NB4 (cell line): ENCODE measurements around the gene SLC22A13.

ENCODE experiments used
- DNase-seq: peaks from one replicate; pipeline ENCODE4 v3.0.0; 2010; ENCODE audit warnings: low read depth
- H3K4me3 ChIP-seq: one replicate; pipeline ENCODE4 v1.5.1; 2011; ENCODE audit warnings: mild to moderate bottlenecking, low read depth, low read length, moderate library complexity
- MYC ChIP-seq: IDR thresholded peaks from 2 replicates; pipeline ENCODE4 v1.6.1; 2011; ENCODE audit warnings: low read depth, low read length
- POLR2A ChIP-seq: IDR thresholded peaks from 2 replicates; pipeline ENCODE4 v1.6.1; 2011; ENCODE audit warnings: mild to moderate bottlenecking; ENCODE audit not compliant: insufficient read length; ENCODE audit errors: extremely low read depth
- TF ChIP-seq, protein P1 (sequence below): IDR thresholded peaks from one replicate; pipeline ENCODE4 v1.5.1; 2012; ENCODE audit warnings: low read depth, low read length
- TF ChIP-seq, protein P2 (sequence below): IDR thresholded peaks from 2 replicates; pipeline ENCODE4 v1.6.1; 2011; ENCODE audit warnings: low read depth, low read length

The SLC22A13 gene

DNA sequence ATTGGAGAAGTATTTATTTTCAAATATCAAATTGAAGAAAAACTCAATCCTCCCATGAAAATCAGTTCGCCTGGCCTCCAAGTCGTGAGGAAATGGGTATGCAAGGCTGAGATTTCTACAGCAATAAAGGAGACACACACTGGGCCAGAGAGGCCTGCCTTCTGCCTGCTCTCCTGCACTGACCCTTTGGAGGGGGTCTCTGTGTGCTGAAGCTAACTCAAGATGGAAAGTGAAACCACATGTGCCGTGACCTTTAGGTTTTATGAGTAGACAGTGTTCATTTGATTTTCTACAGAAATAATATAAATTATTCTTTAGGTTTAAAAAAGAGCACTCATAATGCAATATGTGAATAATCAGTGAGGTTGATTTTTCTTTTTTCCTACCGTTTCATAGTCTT is 11.9 kb upstream of the SLC22A13 start:
- no peak overlapping the region for H3K4me3 ChIP-seq
- no peak for TF ChIP-seq MYC
- TF ChIP-seq, protein P1, sequence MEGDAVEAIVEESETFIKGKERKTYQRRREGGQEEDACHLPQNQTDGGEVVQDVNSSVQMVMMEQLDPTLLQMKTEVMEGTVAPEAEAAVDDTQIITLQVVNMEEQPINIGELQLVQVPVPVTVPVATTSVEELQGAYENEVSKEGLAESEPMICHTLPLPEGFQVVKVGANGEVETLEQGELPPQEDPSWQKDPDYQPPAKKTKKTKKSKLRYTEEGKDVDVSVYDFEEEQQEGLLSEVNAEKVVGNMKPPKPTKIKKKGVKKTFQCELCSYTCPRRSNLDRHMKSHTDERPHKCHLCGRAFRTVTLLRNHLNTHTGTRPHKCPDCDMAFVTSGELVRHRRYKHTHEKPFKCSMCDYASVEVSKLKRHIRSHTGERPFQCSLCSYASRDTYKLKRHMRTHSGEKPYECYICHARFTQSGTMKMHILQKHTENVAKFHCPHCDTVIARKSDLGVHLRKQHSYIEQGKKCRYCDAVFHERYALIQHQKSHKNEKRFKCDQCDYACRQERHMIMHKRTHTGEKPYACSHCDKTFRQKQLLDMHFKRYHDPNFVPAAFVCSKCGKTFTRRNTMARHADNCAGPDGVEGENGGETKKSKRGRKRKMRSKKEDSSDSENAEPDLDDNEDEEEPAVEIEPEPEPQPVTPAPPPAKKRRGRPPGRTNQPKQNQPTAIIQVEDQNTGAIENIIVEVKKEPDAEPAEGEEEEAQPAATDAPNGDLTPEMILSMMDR, result no peak
- no peak for TF ChIP-seq POLR2A
- TF ChIP-seq, protein P2, sequence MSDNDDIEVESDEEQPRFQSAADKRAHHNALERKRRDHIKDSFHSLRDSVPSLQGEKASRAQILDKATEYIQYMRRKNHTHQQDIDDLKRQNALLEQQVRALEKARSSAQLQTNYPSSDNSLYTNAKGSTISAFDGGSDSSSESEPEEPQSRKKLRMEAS, result no peak
- DNase-seq, result no peak

DNA sequence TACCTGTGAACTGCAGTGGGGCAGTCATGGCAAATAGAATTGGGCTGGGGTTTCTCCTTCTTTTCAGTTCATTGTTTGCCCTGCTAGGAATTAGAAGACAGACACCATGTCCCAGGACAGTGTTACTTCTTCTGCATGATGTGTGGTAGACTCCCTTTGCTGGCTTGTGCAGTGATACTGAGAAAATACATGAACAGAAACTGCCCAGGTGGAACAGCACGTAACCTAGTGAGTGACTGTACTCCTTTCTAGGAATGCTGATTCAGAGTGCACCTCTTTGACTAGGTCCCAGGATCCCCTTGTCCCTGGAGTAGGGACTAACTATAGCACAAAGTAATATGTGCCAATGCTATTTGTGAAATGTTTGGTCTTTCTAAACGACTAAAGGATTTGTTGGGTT is 10.7 kb upstream of the SLC22A13 start:
- H3K4me3 ChIP-seq, result no peak overlapping the region
- TF ChIP-seq, protein P1, result no peak
- no peak for TF ChIP-seq POLR2A
- TF ChIP-seq MYC, result no peak
- TF ChIP-seq, protein P2, result no peak
- no peak for DNase-seq

DNA sequence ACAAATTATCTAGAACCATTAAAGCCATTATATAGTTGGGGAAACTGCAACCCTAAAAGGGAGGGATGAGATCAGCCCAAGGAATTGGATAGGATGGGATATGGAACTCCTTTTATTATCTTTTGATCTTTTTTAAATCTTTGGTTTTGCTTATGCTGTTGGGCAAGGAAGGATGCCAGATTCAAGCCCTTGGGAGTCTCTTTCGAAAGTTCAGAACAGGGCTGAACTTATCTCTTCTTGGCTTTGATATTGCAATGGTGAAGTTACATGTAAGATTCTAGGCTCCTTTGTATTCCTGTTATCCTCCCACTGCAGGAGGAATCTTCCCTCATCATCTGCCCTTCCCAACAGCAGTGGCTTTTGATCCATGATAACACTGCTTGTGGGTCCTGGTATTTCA is 10.0 kb upstream of the SLC22A13 start:
- no peak for DNase-seq
- TF ChIP-seq, protein P1, result no peak
- TF ChIP-seq, protein P2, result no peak
- TF ChIP-seq POLR2A (no peak), MYC (no peak)
- no peak overlapping the region for H3K4me3 ChIP-seq

DNA sequence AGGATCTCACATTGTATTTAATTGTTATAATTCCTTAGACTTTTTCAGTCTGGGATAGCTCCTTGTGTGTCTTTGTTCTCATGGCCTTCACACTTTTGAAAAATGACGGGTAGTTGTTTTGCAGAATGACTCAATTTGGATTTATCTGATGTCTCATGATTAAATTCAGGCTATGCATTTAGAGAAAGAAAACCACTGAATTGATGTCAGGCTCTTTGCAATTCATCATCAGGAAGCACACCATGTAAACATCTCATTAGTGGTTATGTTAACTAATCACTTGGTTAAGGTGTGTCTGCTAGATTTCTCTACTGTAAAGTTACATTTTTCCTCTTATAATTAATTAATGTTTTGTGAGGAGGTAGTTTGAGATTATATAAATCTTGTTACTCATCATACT is 8.0 kb upstream of the SLC22A13 start:
- H3K4me3 ChIP-seq, result no peak overlapping the region
- no peak for DNase-seq
- TF ChIP-seq POLR2A, result no peak
- TF ChIP-seq, protein P2, result no peak
- TF ChIP-seq MYC, result no peak
- TF ChIP-seq, protein P1, result no peak

DNA sequence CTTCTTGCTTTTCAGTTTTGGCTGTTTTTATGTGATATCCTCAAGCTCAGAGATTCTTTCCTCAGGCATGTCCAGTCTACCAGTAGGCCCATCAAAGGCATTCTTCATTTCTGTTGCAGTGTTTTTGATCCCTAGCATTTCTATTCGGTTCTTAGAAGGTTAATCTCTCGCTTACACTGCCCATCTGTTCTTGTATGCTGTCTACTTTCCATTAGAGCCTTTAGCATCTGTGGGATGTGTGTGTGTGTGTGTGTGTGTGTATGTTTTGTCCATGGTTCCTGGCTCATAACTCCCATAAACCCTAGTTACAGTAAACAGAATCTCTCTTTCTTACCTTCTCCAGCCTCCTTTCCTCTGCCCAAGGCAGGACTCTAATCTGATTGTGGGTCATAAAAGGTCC is 5.1 kb upstream of the SLC22A13 start:
- DNase-seq, result no peak
- TF ChIP-seq, protein P2, result no peak
- no peak for TF ChIP-seq MYC
- no peak overlapping the region for H3K4me3 ChIP-seq

DNA sequence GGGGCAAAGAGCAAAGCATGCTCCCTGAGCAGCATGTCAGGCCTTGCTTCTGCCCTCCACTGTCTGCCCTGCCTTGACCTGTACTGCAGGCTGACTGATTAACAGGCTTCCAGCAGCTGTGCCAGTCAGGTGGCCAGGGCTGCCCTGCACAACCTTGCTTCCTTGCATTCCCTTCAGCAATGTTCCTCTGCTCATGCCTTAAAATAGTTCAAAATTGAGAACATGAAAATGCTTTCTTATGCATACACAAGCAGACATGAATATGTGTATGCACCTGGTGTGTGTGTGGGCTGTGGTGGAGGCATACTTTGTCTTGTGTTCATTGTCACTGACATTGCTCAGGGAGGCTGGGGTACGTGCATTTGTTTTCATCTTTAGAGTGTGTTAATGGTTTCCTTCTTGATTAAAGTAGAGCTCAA is 1.2 kb upstream of the SLC22A13 start:
- TF ChIP-seq MYC (no peak), POLR2A (no peak)
- TF ChIP-seq, protein P2, result no peak
- TF ChIP-seq, protein P1, result no peak
- H3K4me3 ChIP-seq, result no peak overlapping the region
- no peak for DNase-seq

DNA sequence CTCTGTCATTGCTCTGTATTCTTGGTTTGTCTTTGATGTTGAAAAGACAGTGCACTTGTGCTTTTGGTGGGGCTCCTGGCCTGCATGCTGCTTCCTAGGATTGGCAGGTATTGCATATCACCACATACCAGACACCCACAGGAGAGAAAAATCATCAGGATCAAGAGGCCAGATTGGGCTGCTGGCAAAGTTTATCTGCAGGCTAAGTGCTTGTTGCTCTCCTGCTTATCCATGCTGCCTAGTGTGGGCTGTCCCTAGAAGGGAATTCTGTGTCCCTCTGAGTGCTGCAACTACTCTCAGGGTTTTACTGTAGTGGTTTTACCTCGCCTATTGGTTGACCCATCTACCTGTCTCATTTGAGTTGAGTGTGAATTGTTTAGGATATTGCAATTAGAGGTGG is 833 bp upstream of the SLC22A13 start:
- no peak overlapping the region for H3K4me3 ChIP-seq
- no peak for TF ChIP-seq POLR2A
- TF ChIP-seq, protein P1, result no peak
- TF ChIP-seq, protein P2, result no peak
- no peak for TF ChIP-seq MYC
- no peak for DNase-seq
